ENCODE results near the gene CLCNKA.
A peak's percentile ranks its signal among the peaks of the same experiment; 100 is the strongest.

The CLCNKA gene

GRCh38 chr1:16013220-16013907, 8.5 kb upstream of the CLCNKA start:
- TF ChIP-seq, protein P1, sequence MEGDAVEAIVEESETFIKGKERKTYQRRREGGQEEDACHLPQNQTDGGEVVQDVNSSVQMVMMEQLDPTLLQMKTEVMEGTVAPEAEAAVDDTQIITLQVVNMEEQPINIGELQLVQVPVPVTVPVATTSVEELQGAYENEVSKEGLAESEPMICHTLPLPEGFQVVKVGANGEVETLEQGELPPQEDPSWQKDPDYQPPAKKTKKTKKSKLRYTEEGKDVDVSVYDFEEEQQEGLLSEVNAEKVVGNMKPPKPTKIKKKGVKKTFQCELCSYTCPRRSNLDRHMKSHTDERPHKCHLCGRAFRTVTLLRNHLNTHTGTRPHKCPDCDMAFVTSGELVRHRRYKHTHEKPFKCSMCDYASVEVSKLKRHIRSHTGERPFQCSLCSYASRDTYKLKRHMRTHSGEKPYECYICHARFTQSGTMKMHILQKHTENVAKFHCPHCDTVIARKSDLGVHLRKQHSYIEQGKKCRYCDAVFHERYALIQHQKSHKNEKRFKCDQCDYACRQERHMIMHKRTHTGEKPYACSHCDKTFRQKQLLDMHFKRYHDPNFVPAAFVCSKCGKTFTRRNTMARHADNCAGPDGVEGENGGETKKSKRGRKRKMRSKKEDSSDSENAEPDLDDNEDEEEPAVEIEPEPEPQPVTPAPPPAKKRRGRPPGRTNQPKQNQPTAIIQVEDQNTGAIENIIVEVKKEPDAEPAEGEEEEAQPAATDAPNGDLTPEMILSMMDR (IDR thresholded peaks at IDR 0.05), result no peak
- peak overlapping the region; percentile 53 for H2AFZ ChIP-seq
- H3K4me1 ChIP-seq, result peaks cover 27% of the 10 kb centered on the region
- H3K27me3 ChIP-seq (ENCODE audit: control insufficient read depth, insufficient read depth, low read length), result no peaks in the 10 kb centered on the region
- peak overlapping the region; percentile 92 for H3K4me3 ChIP-seq (ENCODE audit: low read depth, low read length)
- H3K27ac ChIP-seq, result peak overlapping the region; percentile 99
- H3K9me3 ChIP-seq (ENCODE audit: control insufficient read depth, low read length), result no peaks in the 10 kb centered on the region
- H3K36me3 ChIP-seq (ENCODE audit: control insufficient read depth, insufficient read depth, low read length), result no peaks in the 10 kb centered on the region
- H3K79me2 ChIP-seq, result no peaks in the 10 kb centered on the region
- peak overlapping the region; percentile 31 for H3K9ac ChIP-seq
- peak overlapping the region; percentile 99 for H3K4me2 ChIP-seq (ENCODE audit: low read length)

- Histone ChIP-seq H3K9me3 (ENCODE audit: control insufficient read depth, low read length) (no peaks in the 10 kb centered on the region), H3K36me3 (ENCODE audit: control insufficient read depth, insufficient read depth, low read length) (no peaks in the 10 kb centered on the region), H3K4me1 (peaks cover 32% of the 10 kb centered on the region), H3K4me3 (ENCODE audit: low read depth, low read length) (peak overlapping the region; percentile 92), H2AFZ (no peak overlapping the region), H3K27ac (peak overlapping the region; percentile 99), H3K79me2 (no peaks in the 10 kb centered on the region), H3K27me3 (ENCODE audit: control insufficient read depth, insufficient read depth, low read length) (no peaks in the 10 kb centered on the region), H3K9ac (no peak overlapping the region), H3K4me2 (ENCODE audit: low read length) (peak overlapping the region; percentile 99)
- TF ChIP-seq, protein P1 (IDR thresholded peaks at IDR 0.05), result no peak
These were observed 8.0 kb upstream of the CLCNKA start for GRCh38 chr1:16013908-16014258.

GRCh38 chr1:16014509-16015482, 7.0 kb upstream of the CLCNKA start:
- Histone ChIP-seq H3K9ac (no peak overlapping the region), H2AFZ (no peak overlapping the region), H3K27ac (peak overlapping the region; percentile 99), H3K4me2 (ENCODE audit: low read length) (peak overlapping the region; percentile 99), H3K79me2 (no peaks in the 10 kb centered on the region), H3K27me3 (ENCODE audit: control insufficient read depth, insufficient read depth, low read length) (no peaks in the 10 kb centered on the region), H3K4me3 (ENCODE audit: low read depth, low read length) (peak overlapping the region; percentile 92), H3K9me3 (ENCODE audit: control insufficient read depth, low read length) (no peaks in the 10 kb centered on the region), H3K36me3 (ENCODE audit: control insufficient read depth, insufficient read depth, low read length) (no peaks in the 10 kb centered on the region), H3K4me1 (peaks cover 38% of the 10 kb centered on the region)
- TF ChIP-seq, protein P1 (IDR thresholded peaks at IDR 0.05), result no peak

DNA sequence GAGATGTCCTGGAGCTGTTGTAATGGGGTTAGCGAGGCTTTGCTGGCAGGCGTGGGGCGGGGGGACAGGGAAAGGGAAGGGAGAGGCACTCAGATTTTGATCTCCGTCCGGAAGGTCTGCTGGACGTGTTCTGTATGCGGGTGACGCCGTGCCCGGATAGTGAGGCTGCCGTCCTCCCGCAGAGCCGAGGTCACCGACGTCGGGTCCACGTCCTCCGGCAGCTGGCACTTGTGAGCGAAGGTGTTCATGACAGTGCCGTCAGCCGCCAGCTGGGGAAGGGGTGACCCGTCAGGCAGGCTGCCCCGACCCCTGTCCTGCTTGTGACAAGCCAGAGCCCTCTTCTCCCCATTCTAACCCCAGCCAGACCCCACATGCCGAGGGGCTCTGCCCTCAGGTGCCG, 6.3 kb upstream of the CLCNKA start:
- H2AFZ ChIP-seq, result no peak overlapping the region
- H3K27me3 ChIP-seq (ENCODE audit: control insufficient read depth, insufficient read depth, low read length), result no peaks in the 10 kb centered on the region
- no peak overlapping the region for H3K9ac ChIP-seq
- peak overlapping the region; percentile 99 for H3K27ac ChIP-seq
- H3K79me2 ChIP-seq, result no peaks in the 10 kb centered on the region
- peaks cover 45% of the 10 kb centered on the region for H3K4me1 ChIP-seq
- TF ChIP-seq, protein P1 (IDR thresholded peaks at IDR 0.05), result no peak
- no peaks in the 10 kb centered on the region for H3K9me3 ChIP-seq (ENCODE audit: control insufficient read depth, low read length)
- no peaks in the 10 kb centered on the region for H3K36me3 ChIP-seq (ENCODE audit: control insufficient read depth, insufficient read depth, low read length)
- H3K4me2 ChIP-seq (ENCODE audit: low read length), result peak overlapping the region; percentile 99
- peak overlapping the region; percentile 92 for H3K4me3 ChIP-seq (ENCODE audit: low read depth, low read length)

All from parathyroid adenoma (tissue), 2 donors.